IPS-18c (cell line): Measurements from ENCODE around the gene TSKS.

ENCODE experiments used
- H3K4me3 ChIP-seq: 2 replicates; pipeline ENCODE4 v1.7.0; 2013; ENCODE audit warnings: low read depth, mild to moderate bottlenecking, low read length, moderate library complexity; ENCODE audit not compliant: insufficient read depth
- H3K9me3 ChIP-seq: one replicate; pipeline ENCODE4 v1.6.1; 2013; ENCODE audit warnings: mild to moderate bottlenecking, low read length, moderate library complexity; ENCODE audit not compliant: control insufficient read depth, insufficient read depth

The TSKS gene, protein sequence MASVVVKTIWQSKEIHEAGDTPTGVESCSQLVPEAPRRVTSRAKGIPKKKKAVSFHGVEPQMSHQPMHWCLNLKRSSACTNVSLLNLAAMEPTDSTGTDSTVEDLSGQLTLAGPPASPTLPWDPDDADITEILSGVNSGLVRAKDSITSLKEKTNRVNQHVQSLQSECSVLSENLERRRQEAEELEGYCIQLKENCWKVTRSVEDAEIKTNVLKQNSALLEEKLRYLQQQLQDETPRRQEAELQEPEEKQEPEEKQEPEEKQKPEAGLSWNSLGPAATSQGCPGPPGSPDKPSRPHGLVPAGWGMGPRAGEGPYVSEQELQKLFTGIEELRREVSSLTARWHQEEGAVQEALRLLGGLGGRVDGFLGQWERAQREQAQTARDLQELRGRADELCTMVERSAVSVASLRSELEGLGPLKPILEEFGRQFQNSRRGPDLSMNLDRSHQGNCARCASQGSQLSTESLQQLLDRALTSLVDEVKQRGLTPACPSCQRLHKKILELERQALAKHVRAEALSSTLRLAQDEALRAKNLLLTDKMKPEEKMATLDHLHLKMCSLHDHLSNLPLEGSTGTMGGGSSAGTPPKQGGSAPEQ

DNA sequence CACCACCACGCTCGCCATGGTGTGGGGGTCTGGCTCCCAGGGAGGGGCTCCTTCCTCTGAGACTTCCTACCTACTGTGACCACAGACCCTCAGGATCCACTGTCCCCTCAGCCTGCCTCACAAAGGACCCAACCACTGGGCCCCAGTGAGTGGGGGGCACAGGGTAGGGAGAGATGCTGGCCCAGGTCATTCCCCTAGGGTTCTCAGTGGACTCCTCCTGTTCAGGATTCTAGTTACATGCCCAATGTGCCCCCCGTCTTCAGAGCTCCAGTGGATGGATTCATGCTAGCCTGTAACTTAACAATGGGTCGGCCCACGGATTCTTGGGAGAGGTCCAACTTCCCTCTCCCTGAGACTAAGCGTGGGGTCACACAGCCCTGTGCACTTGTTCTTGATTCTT is at the start of gene TSKS:
Gene TSKS, minus strand, starts transcription at position 77 of the 400 bp plus-strand sequence. Its CDS starts 59 bp downstream, at position 18.
- Histone ChIP-seq H3K9me3 (no peaks in the 10 kb centered on the region), H3K4me3 (no peak within 1 kb of the TSS)

DNA sequence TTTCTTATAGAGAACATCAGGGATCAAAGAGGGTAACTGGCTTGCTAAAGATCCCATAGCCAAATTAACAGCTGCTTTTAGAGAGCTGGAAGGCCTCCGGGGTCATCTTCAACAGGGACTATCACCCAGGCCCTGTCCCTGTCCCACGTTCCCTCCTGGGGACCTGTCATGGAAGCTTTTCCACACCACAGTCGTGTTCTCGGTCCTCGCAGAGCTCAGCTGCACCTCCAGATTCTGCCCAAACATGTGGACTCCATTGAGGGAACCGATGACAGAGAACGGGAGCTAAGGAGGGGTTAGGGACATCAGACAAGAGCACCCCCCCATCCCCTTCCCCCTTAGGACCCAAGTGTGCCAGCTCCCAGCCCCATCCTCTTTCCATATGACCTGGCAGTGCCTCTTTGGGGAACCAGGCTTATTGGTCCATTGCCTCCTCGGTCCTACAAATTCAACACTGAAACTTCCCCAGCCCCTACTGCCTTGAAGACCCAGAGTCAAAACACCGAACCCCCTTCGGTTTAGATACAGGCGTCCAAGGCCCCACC is 49.4 kb upstream of the TSKS start:
- H3K9me3 ChIP-seq = no peaks in the 10 kb centered on the region
- peak overlapping the region; percentile 87 for H3K4me3 ChIP-seq

DNA sequence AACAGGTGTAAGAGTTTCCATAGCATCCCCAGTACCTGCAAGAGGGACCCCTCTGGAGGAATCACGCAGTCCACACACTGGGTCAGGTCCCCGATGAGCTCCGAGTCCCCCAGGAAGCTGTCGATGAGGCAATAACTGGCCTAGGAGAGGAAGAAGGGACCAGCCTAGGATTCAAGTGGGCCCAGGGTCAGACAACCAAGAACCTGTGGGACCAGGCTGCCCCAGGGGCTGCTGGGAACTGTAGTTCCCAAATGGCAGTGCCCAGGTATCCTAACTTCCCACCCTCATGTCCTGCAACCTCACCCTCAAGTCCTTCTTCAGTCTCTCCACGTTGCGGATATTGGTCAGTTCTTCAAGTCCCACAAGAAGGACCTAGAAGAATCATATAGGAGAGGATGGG is 48.2 kb upstream of the TSKS start:
- Histone ChIP-seq H3K9me3 (no peaks in the 10 kb centered on the region), H3K4me3 (no peak overlapping the region)

DNA sequence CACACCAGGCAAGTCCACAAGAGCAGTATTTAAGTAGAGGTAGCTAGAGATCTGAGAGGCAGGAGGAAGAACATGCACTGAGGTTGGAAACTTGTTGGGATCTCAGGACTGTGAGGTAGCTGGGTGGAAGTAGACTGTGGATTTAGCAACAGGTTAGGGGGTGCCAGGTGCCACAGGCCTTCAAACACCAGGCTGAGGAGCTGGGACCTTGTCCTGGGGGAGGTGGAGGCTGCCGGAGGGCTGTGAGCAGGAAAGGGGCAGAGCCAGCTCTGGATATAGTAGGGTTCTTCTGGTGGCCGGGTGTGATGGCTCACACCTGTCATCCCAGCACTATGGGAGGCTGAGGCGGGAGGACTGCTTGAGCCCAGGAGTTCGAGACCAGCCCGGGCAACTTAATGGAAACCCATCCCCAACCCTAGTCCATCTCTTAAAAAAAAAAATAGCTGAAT is 46.9 kb upstream of the TSKS start:
- no peaks in the 10 kb centered on the region for H3K9me3 ChIP-seq
- no peak overlapping the region; the same call in 1 of the 2 replicates for H3K4me3 ChIP-seq

DNA sequence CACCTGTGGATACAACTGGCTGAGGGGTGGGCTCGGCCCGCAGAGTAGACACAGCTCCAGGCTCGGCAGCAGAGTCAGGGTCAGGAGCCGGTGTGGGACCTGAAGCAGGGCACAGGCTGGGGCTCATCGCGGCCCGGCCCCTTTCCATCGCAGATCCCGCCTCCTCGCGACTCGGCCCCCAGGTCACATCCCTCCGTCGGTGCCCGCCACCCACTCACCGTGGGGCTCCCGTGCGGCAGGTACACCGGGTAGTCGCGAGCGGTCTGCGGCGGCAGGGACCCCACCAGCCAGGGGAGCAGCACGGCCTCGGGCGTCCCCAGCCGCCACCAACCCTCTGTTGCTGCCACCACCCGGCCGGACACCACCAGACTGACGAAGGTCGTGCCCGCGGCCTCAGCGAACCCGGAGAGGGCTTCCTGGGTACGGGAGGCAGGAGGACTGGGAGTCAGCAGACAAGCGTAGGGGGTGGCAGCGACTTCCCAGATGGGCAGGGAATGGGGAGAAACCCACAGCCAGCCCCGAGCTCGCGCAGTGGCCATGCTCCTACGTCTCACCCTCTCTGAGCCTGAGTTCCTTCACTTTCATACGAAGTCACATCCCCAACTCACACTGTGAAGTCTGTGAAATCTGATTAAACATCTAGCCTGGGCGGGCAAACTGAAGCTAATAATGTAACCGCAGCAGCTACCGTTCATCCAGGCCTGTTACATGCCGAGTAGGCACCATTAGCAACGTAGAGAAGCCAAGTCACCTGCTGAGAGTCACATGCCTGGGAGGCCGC is 46.2 kb upstream of the TSKS start:
- H3K4me3 ChIP-seq = peak overlapping the region; percentile 50
- no peaks in the 10 kb centered on the region for H3K9me3 ChIP-seq

DNA sequence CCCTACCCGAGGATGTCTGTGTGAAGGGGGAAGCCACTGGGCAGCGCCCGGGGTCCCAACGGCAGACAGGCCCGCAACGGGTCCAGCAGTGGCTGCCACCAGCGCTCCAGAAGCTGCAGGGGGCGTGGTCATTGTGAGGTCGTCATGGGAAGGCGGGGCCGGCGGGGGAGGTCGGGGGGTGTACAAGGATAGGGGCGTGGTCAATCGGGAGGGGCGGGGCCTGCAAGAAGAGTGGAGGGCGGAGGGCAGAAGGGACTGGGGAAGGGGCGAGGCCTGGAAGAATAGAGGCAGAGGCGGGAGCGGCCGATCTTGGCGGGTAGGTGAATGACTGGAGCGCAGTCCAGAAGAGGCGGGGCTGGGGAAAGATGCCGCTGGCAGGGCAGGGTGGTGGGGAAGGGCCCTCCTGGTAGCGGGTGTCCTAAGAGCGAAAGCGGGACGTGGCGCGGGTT is 45.6 kb upstream of the TSKS start:
- peak overlapping the region; percentile 50 for H3K4me3 ChIP-seq
- H3K9me3 ChIP-seq = no peaks in the 10 kb centered on the region

DNA sequence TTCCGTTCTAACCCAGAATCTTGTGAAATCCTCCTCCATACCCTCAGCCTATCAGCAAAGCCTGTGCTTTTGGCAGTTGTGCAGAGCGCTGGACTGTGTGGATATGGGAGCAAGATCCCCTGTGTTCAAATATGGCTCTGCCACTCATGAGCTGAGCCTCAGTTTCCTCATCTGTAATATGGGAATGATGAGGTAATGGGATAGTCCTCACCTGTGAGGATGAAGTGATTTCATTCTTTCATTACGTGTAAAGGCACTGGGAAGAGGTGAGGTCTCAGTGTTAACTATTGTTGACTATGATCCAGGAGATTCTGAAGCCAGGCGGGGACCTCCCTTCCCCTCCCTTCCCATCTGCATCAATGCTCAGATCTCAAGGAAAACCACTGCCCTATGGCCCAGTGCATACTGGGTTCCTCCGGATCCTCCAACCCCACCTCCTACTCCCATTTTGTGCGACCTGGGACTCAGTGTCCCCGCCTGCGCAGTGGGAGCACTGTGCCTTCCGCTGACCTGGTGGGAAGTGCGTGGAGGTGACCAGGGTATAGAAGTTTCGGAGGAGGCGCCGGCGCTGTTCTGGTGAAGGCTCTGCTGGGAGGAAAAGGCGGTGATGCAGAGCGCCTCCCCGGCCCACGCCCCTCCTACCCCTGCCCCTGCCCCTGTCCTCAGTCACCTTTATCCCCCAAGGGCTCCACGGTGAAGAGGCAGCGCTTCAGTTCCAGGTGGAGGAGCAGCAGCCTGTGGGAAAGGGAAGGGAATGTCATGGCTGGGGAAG is 45.0 kb upstream of the TSKS start:
- H3K9me3 ChIP-seq = no peaks in the 10 kb centered on the region

DNA sequence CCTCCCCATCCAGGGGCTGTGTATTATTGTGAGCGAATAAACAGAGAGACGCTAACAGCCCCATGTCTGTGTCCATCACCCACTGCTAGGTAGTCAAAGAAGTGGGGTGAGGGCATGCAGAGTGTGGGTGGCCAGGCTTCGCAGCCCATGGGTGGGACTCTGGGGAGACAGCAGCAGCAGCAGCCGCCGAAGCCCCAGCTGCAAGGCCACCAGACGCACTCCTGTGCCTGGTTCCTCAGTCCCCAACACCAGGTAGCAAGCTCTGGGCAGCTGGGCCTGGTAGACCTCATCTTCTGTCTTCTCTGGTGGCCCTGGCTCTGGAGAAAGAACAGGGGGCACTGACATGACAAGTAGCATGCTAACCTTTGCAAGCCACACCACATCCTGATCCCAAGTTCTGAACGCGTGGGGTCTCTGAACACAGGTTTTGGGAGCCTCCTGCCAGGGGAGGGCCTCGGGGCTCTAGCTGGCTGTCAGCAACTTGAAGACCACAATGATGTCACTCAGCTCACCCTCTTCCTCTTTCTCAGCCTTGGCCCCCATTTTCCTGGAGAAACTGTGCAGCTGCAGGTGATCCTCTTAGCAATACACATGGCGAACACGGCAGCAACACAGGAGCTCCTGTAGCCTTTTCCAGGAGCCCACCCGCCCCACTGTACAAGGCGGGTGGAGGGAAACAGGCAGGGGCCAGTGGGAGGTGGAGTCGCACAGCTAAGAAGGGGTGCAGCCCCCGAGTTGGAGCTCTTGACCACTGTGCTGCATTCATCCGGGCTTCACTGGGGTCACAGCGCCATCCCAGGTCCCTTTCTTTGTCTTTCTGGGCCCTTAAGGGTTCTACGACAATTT is 44.2 kb upstream of the TSKS start:
- Histone ChIP-seq H3K4me3 (no peak overlapping the region), H3K9me3 (no peaks in the 10 kb centered on the region)

More for the DNA sequence above, 45.0 kb upstream of the TSKS start:
- H3K4me3 ChIP-seq = peak overlapping the region; percentile 9; the same call in 1 of the 2 replicates

DNA sequence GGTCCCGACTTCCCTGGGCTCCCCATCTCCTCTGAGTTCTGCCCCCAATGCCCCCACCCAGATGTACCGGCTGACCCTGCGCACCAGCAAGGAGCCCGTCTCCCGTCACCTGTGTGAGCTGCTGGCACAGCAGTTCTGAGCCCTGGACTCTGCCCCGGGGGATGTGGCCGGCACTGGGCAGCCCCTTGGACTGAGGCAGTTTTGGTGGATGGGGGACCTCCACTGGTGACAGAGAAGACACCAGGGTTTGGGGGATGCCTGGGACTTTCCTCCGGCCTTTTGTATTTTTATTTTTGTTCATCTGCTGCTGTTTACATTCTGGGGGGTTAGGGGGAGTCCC is 43.5 kb upstream of the TSKS start:
- H3K4me3 ChIP-seq = no peak overlapping the region
- no peaks in the 10 kb centered on the region for H3K9me3 ChIP-seq

DNA sequence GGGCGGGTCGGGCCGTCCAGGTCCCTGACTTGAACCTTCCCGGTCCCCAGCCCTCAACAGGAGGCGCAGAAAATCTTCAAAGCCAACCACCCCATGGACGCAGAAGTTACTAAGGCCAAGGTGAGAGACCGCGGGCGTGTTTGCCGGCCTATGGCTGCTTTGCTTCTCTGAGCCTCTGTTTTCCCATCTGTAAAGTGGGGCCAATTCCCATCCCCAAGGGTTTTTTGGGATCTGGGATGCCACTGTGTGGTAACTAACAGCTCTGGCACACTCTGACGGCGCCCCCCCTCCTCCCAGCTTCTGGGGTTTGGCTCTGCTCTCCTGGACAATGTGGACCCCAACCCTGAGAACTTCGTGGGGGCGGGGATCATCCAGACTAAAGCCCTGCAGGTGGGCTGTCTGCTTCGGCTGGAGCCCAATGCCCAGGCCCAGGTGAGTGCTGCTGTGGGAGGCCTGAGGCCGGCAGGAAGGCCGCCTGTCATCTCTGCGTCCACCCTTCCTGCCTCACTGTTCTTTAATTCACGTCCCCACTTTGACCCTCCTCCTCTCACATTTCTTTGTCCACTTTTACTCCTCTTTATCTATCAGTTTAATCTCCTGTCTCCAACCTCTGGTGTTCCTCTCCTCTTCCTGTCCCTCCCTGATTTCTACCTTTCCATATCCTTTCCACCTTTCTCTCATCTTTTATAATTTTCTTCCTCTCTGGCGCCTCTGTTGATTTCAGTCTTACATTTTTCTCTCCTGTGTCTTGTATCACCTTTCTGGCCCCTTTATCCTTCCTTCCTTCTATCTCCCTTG is 42.9 kb upstream of the TSKS start:
- no peak overlapping the region; the same call in 1 of the 2 replicates for H3K4me3 ChIP-seq
- no peaks in the 10 kb centered on the region for H3K9me3 ChIP-seq

DNA sequence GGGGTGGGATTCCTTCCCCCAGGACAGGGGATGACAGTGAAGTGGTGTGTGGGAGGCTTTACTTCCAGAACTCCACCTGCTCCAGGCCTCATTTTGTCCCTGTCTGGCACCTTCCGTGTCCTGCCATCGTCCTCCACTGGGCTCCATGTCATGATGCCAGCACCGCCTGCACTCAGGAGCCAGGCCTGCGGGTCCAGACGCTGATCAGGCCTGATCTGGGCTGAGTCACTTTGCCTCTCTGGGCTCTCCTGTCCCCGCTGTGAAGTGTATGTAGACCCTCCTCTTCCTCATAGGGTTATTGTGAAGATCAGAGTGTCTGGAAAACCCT is 40.4 kb upstream of the TSKS start:
- H3K4me3 ChIP-seq = no peak overlapping the region
- H3K9me3 ChIP-seq = no peaks in the 10 kb centered on the region

DNA sequence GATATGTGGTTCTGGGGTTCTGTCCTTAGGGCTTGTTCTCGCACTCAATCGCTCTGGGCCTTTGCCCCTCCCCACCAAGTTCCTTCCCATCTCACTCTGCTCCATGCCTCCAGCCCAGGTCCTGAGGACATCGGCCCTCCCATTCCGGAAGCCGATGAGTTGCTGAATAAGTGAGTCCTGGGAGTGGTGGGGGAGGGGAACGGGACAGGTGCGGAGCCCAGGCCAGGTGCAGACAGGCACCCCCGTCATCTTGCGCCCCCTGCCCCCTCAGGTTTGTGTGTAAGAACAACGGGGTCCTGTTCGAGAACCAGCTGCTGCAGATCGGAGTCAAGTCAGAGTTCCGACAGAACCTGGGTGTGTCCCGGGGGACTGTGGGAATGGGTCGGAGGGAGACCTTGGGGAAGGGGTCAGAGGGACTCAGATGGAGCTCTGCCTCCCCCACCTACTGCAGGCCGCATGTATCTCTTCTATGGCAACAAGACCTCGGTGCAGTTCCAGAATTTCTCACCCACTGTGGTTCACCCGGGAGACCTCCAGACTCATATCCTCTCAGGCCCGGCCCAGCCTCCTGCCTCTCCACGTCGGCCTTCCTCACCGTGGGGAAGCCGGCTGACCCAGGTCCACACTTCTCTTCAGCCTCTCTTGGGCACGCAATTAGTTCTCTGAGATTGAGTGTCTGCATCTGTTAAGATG is 39.9 kb upstream of the TSKS start:
- no peaks in the 10 kb centered on the region for H3K9me3 ChIP-seq
- H3K4me3 ChIP-seq = no peak overlapping the region; the same call in 1 of the 2 replicates

DNA sequence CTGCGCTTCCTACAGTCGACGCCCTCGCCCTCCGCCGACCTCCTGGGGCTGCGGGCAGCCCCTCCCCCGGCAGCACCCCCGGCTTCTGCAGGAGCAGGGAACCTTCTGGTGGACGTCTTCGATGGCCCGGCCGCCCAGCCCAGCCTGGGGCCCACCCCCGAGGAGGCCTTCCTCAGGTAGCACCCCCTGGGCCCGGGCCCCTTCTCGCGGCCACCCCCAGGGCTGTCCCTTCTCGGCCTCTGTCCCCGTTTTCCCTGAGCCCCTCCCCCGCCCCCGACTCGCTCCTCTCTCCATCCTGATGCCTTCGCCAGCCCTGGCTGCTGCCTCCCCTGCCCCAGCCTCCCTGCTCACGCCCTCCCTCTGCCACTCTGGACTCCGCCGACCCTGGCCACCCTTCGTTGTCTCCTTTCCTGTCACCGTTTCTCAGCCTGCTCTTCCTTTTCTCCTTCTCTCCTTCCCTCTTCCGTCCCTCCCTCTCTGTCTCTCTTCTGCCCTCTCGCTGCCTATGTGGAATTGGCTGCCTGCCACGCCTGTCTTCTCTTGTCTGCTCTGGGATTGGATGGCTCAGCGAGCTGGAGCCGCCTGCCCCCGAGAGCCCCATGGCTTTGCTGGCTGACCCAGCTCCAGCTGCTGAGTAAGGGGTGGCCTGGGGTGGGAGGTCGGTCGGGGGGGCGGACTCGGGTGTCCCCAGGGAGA is 39.0 kb upstream of the TSKS start:
- Histone ChIP-seq H3K4me3 (peak overlapping the region; percentile 38; the same call in 1 of the 2 replicates), H3K9me3 (no peaks in the 10 kb centered on the region)

DNA sequence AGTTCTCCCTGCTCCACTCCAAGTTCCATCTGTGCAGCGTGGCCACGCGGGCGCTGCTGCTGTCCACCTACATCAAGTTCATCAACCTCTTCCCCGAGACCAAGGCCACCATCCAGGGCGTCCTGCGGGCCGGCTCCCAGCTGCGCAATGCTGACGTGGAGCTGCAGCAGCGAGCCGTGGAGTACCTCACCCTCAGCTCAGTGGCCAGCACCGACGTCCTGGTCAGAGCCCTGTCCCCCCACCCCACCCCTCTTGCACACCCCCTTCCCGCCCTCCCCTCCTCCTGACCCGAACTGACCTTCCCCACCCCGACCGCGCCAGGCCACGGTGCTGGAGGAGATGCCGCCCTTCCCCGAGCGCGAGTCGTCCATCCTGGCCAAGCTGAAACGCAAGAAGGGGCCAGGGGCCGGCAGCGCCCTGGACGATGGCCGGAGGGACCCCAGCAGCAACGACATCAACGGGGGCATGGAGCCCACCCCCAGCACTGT is 38.3 kb upstream of the TSKS start:
- H3K9me3 ChIP-seq = no peaks in the 10 kb centered on the region
- peak overlapping the region; percentile 38; the same call in 1 of the 2 replicates for H3K4me3 ChIP-seq
